Small intestine (tissue), 7 donors: Measurements from ENCODE around the gene TRIOBP. TPM values are rescaled to one million over a fixed set of nuclear protein-coding genes. Genes with fewer than 3 reads are reported as not detected.

Source experiments
- DNase-seq, 2 donors: peaks; one replicate each; pipeline versions ENCODE4 v3.0.0 to v3.0.0-alpha.2; 2013
- FAIRE-seq: peaks from 2 replicates; lab custom pipeline; 2012; peaks lifted over from hg19 to GRCh38; lab: Jason Lieb, UNC
- H3K27ac ChIP-seq, 3 donors: one replicate each; pipeline ENCODE4 v1.5.1; 2013; ENCODE audit warnings: low read length in 2 of 3, mild to moderate bottlenecking in 2 of 3, control low read depth in 1 of 3, inconsistent platforms in 1 of 3, low read depth in 1 of 3, moderate library complexity in 1 of 3
- H3K27me3 ChIP-seq, 3 donors: one replicate each; pipeline ENCODE4 v1.6.1; 2013; ENCODE audit warnings: low read length in 3 of 3, inconsistent platforms in 1 of 3; ENCODE audit not compliant: control insufficient read depth in 3 of 3, insufficient read depth in 3 of 3
- H3K36me3 ChIP-seq, 3 donors: one replicate each; pipeline ENCODE4 v1.6.1; 2013; ENCODE audit warnings: low read length in 3 of 3, inconsistent platforms in 1 of 3, low read depth in 1 of 3, mild to moderate bottlenecking in 1 of 3, moderate library complexity in 1 of 3; ENCODE audit not compliant: control insufficient read depth in 3 of 3, insufficient read depth in 2 of 3
- H3K4me1 ChIP-seq, 3 donors: one replicate each; pipeline ENCODE4 v1.6.1; 2013; ENCODE audit warnings: low read length in 2 of 3, inconsistent platforms in 1 of 3, low read depth in 1 of 3, mild to moderate bottlenecking in 1 of 3, moderate library complexity in 1 of 3; ENCODE audit not compliant: control insufficient read depth in 3 of 3, insufficient read depth in 2 of 3
- H3K4me3 ChIP-seq, 3 donors: one replicate each; pipeline ENCODE4 v1.5.1; 2013; ENCODE audit warnings: low read length in 3 of 3, control low read depth in 1 of 3, inconsistent platforms in 1 of 3, low read depth in 1 of 3, mild to moderate bottlenecking in 1 of 3, moderate library complexity in 1 of 3
- H3K9me3 ChIP-seq, 2 donors: one replicate each; pipeline ENCODE4 v1.6.1; 2013; ENCODE audit warnings: low read depth in 1 of 2, low read length in 1 of 2; ENCODE audit not compliant: control insufficient read depth in 2 of 2, insufficient read depth in 1 of 2
- WGBS, 3 donors: extraction: QIAGEN DNeasy Blood & Tissue Kit; methylation state at CpG; one replicate each; pipeline ENCODE4 v1.1.7; 2013; 5-methylcytosine and 5-hydroxymethylcytosine counted together
- polyA plus RNA-seq, 4 donors: library from polyadenylated mRNA; stranded (reverse) in 3 of 4; unstranded in 1 of 4; fragments of 200-250 nt in 3 of 4; fragments of 120-200 nt in 1 of 4; gene quantifications; one replicate each; pipeline versions ENCODE4 v1.2.1 to v1.2.3, GENCODE V29; 2013
- donor health status: healthy with polysubstance abuse.
- donor health status: control.
- donor health status: control.
- donor health status: Bipolar disorder and iron deficiency.
- donor health status: healthy.

Gene TRIOBP
- polyA plus RNA-seq, 4 donors = 20.4 to 46.8 (median 35.2) TPM

DNA sequence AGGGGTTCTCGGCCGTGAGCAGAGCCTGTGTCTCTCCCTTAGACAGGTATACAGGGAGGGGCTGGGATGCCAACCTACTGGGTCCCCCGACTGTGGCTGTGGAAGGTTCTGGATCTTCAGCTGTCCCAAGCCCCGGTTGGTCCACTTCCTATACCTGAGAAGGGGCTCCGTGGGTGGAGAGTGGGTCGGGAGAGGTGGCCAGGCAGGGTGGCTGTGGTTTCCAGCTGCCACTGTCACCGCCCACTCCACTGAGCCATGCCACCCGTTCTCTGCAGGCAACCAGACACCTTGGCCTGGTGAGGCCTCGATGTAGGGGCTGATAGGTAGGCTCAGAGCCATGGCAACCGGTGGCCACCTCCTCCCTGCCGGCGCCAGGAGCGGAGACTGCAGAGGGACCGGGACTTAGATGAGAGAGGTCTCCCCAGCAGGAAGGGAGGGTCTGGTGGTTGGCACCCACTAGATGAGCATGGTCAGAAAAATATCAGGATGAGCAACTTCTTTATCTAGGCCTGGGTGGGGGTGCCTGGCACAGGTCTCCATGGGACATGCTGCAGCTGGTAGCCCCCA lies 53.8 kb downstream of the TRIOBP start:
- no peak for FAIRE-seq
- Histone ChIP-seq H3K4me1 (peaks cover 3 to 37% (median 9%) of the 10 kb centered on the region in 3 donors), H3K36me3 (peaks cover 2 to 68% (median 3%) of the 10 kb centered on the region in 3 donors)

GRCh38 chr22:37751449-37752188 lies 54.8 kb downstream of the TRIOBP start:
- Histone ChIP-seq H3K4me1 (peaks cover 3 to 37% (median 9%) of the 10 kb centered on the region in 3 donors), H3K36me3 (peaks cover 2 to 78% (median 5%) of the 10 kb centered on the region in 3 donors), H3K27me3 (no peaks in the 10 kb centered on the region), H3K4me3 (no peak overlapping the region), H3K27ac (peak overlapping the region; percentile 26 to 77 (median 67)), H3K9me3 (no peaks in the 10 kb centered on the region)
- no peak for DNase-seq
- FAIRE-seq = no peak
- WGBS, 3 donors = 70% methylated on average over 9 to 11 of the region's 11 CpGs

More for the DNA sequence above, 53.8 kb downstream of the TRIOBP start:
- no peak overlapping the region for H3K4me3 ChIP-seq
- no peak for DNase-seq
- no peaks in the 10 kb centered on the region for H3K27me3 ChIP-seq
- no peaks in the 10 kb centered on the region for H3K9me3 ChIP-seq
- H3K27ac ChIP-seq = peak overlapping the region in 1 of 3 donors; percentile 18
- 66 to 82% (median 78%) methylated on average over 14 of the region's 14 CpGs for WGBS, 3 donors

DNA sequence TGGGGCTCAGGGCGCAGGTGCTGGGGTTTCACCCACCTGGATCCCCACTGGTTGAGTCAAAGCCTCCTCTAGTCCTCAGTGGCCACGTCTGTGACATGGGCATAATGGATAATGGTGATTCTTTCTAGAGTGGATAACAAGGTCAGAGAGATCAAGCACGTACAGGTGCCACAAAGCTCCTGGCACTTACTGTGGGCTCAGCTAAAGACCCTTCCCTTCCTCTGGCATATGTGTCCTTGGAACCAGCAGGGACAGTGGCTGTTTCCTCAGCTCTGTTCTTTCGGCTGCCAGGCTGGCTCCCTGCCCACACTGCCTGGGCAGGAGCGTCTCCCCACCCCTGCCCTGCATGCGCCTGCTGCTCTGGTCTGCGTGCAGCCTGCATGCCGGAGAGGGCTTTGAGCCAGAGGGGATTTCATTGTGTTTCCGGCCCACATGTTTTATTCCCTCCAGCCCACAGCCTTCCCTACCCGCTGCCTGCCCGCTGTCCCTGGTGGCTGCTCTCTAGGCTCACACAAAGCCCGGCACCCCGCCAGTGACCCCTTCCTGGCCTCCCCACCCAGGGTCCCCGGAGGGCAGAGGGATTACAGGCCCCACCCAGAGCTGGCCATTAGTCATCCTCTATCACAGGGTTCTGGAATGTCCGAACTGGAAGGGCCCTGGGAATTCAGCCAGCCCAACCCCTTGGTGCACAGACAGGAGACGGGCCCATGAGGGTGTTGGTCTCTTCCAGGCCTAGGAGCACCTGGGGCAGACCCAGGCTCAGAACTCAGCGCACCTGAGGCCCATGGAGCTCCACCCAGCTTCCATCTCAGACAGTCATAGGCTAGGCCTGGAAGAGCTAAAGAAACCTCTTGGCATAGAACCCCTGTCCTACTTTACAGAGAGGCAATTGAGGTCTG lies 55.6 kb downstream of the TRIOBP start:
- peak overlapping the region; percentile 26 to 77 (median 67) for H3K27ac ChIP-seq
- H3K27me3 ChIP-seq = no peaks in the 10 kb centered on the region
- 43 to 54% (median 54%) methylated on average over 17 of the region's 17 CpGs for WGBS, 3 donors
- H3K4me3 ChIP-seq = no peak overlapping the region
- H3K9me3 ChIP-seq = no peaks in the 10 kb centered on the region
- H3K4me1 ChIP-seq = peaks cover 3 to 32% (median 9%) of the 10 kb centered on the region in 3 donors
- H3K36me3 ChIP-seq = peaks cover 2 to 86% (median 5%) of the 10 kb centered on the region in 3 donors
- no peak for FAIRE-seq
- DNase-seq = peak in 1 of 2 donors; percentile 67

DNA sequence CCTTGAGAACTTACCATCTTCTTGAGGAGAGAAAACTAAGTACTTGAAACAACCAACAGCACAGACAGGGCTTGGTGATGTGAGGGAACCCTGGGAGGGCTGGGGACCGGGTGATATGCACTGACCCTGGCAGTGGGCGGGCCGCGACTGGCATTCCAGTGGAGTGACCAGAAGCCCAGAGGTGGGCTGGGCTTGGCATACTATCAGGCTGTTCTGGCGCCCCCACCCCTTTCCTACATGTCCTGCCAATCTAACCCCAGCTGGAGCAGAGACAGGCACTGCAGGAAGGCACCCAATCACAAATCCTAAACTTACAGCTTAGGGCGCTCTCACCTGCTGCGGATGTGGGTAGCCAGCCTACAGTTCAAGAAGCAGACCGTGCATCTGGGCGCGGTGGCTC lies 56.9 kb downstream of the TRIOBP start:
- Histone ChIP-seq H3K9me3 (no peaks in the 10 kb centered on the region), H3K4me3 (no peak overlapping the region), H3K27me3 (no peaks in the 10 kb centered on the region), H3K36me3 (peaks cover 5 to 92% (median 8%) of the 10 kb centered on the region in 3 donors), H3K27ac (peak overlapping the region in 1 of 3 donors; percentile 47), H3K4me1 (peaks cover 0 to 19% (median 4%) of the 10 kb centered on the region in 3 donors)
- FAIRE-seq (no peak), DNase-seq (no peak)
- 85 to 94% (median 89%) methylated on average over 10 of the region's 10 CpGs for WGBS, 3 donors

- H3K4me3 ChIP-seq = no peak overlapping the region
- H3K27me3 ChIP-seq = no peaks in the 10 kb centered on the region
- no peak for DNase-seq
- H3K36me3 ChIP-seq = peaks cover 9 to 89% (median 17%) of the 10 kb centered on the region in 3 donors
- WGBS, 3 donors = 96 to 97% (median 97%) methylated on average over 23 to 27 of the region's 27 CpGs
- no peaks in the 10 kb centered on the region for H3K9me3 ChIP-seq
- FAIRE-seq = no peak
- H3K27ac ChIP-seq = no peak overlapping the region
- peaks cover 0 to 2% (median 0%) of the 10 kb centered on the region in 3 donors for H3K4me1 ChIP-seq
Measured at GRCh38 chr22:37757663-37758062, 60.8 kb downstream of the TRIOBP start.

DNA sequence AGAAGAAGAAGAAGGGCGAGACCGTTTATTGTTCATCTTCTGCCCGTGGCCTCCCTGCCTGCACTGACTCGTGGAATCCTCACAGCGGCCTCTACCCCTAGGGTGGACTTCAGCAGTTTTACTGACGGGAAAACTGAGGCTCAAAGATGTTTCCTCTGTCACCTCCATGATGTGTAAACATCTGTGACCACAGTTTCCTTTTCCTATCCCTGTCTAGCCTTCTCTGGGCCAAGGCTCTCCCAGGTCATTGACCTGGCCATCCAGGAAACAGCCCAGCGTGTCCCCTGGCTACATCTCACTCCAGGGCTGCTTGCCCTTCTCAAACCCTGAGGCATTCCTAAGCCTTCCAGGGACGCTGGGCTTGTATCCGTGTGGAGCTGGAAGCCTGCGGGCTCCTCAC lies 61.8 kb downstream of the TRIOBP start:
- WGBS, 3 donors = 82 to 90% (median 86%) methylated on average over 10 of the region's 10 CpGs
- DNase-seq (no peak), FAIRE-seq (no peak)
- Histone ChIP-seq H3K9me3 (no peaks in the 10 kb centered on the region), H3K4me3 (no peak overlapping the region), H3K27ac (peak overlapping the region in 1 of 3 donors; percentile 36), H3K4me1 (no peaks in the 10 kb centered on the region), H3K36me3 (peaks cover 10 to 93% (median 17%) of the 10 kb centered on the region in 3 donors), H3K27me3 (no peaks in the 10 kb centered on the region)

DNA sequence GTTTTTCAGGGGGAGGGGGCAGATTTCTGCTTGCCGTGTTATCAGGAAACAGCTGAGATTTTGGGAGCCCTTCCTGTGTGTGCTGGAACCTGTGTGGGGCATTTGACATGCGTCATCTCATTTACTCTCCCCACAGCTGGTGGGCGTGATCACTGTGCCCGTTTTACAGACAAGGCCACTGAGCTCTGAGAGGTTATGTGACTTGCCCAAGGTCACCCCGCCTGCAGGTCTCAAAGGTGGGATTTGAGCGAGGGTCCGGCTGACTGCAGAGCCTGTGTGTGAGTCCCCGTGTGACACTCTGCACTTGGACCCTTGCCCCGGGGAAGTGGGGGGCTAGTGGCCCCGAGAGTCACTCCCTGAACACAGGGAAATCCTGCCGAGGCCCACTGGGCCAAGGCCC lies 62.4 kb downstream of the TRIOBP start:
- FAIRE-seq = no peak
- Histone ChIP-seq H3K4me3 (no peak overlapping the region), H3K9me3 (no peaks in the 10 kb centered on the region), H3K27ac (no peak overlapping the region), H3K4me1 (no peaks in the 10 kb centered on the region), H3K36me3 (peaks cover 10 to 90% (median 17%) of the 10 kb centered on the region in 3 donors), H3K27me3 (no peaks in the 10 kb centered on the region)
- no peak for DNase-seq
- 87 to 90% (median 87%) methylated on average over 11 of the region's 11 CpGs for WGBS, 3 donors

DNA sequence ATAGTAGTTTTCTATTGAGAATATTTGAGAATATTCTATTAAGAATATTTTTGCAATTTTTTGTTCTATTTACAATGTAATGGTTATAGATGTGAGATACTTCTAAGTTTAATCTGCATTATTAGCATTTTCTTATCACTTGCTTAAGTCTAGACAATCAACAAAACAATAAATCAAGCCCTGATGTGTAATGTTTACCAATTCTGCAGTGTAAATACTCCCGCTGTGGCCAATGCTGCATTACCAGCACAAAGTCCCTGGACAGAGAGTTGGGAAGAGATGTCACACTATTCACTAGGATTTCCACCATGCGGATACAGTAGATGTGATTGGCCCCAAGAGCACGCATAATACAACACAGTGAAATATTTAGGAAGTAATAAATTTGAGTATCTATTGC lies 63.3 kb downstream of the TRIOBP start:
- H3K27ac ChIP-seq = no peak overlapping the region
- no peaks in the 10 kb centered on the region for H3K9me3 ChIP-seq
- peaks cover 10 to 86% (median 14%) of the 10 kb centered on the region in 3 donors for H3K36me3 ChIP-seq
- no peaks in the 10 kb centered on the region for H3K4me1 ChIP-seq
- no peaks in the 10 kb centered on the region for H3K27me3 ChIP-seq
- no peak overlapping the region for H3K4me3 ChIP-seq
- 79 to 87% (median 79%) methylated on average over 3 of the region's 3 CpGs for WGBS, 3 donors
- FAIRE-seq = no peak
- no peak for DNase-seq
